Vagina (tissue), 2 donors: ENCODE measurements around the gene STAT2. TPM values are rescaled to one million over a fixed set of nuclear protein-coding genes. Genes with fewer than 3 reads are reported as not detected.
"Not testable (repeated sequence)": the region's sequence is repeated elsewhere in the genome, so short reads cannot be mapped to it uniquely, and the experiment has no call there.

Experiments used
- DNase-seq, 2 donors: peaks; one replicate each; pipeline ENCODE4 v3.0.0-alpha.2; 2017; ENCODE audit errors: extremely low spot score in 2 of 2
- H3K27ac ChIP-seq: fragments of 200-600 bp; sonication (generic); one replicate; pipeline ENCODE4 v1.5.1; 2019
- H3K27me3 ChIP-seq: fragments of 200-600 bp; sonication (generic); one replicate; pipeline ENCODE4 v1.5.1; 2019
- H3K36me3 ChIP-seq, 2 donors: fragments of 200-600 bp; sonication (generic); one replicate each; pipeline ENCODE4 v1.5.1; 2017 to 2019
- H3K4me1 ChIP-seq: fragments of 200-600 bp; sonication (generic); one replicate; pipeline ENCODE4 v1.5.1; 2019
- H3K4me3 ChIP-seq, 2 donors: fragments of 200-600 bp; sonication (generic); 1 replicate in 1 of 2; 2 replicates in 1 of 2; pipeline ENCODE4 v1.5.1; 2016 to 2019
- H3K9me3 ChIP-seq: fragments of 200-600 bp; sonication (generic); one replicate; pipeline ENCODE4 v1.5.1; 2019
- POLR2A ChIP-seq, 2 donors: fragments of 450-650 bp; IDR thresholded peaks; one replicate each; pipeline ENCODE4 v1.6.1; 2017; ENCODE audit warnings: antibody characterized with exemption in 2 of 2, mild to moderate bottlenecking in 2 of 2, moderate library complexity in 2 of 2
- POLR2AphosphoS5 ChIP-seq, 2 donors: sonication (generic); formaldehyde crosslinking; IDR thresholded peaks; one replicate each; pipeline ENCODE4 v1.9.0; 2017; ENCODE audit warnings: antibody characterized with exemption in 2 of 2, mild to moderate bottlenecking in 2 of 2, low read depth in 1 of 2; ENCODE audit not compliant: insufficient read depth in 1 of 2
- intact Hi-C: fragments of 100-400 bp; cut with DNase I; formaldehyde crosslinking; loops from one replicate; pipeline ENCODE4 v1.15.1; 2023
- total RNA-seq: library from RNA; depleted of rRNA; stranded (reverse); fragments of >200 nt; gene quantifications from one replicate; pipeline ENCODE4 v1.2.3, GENCODE V29; 2016
- TF ChIP-seq, protein P1 (sequence below), 3 experiments: fragments of 450-650 bp in 2 of 3; fragments of 200-600 bp in 1 of 3; sonication (generic) in 1 of 3; IDR thresholded peaks; one replicate each; pipeline ENCODE4 v1.5.1; 2017 to 2019; ENCODE audit warnings: antibody characterized with exemption in 3 of 3, mild to moderate bottlenecking in 2 of 3, moderate library complexity in 2 of 3

STAT2 gene
- total RNA-seq: 109 TPM

DNA sequence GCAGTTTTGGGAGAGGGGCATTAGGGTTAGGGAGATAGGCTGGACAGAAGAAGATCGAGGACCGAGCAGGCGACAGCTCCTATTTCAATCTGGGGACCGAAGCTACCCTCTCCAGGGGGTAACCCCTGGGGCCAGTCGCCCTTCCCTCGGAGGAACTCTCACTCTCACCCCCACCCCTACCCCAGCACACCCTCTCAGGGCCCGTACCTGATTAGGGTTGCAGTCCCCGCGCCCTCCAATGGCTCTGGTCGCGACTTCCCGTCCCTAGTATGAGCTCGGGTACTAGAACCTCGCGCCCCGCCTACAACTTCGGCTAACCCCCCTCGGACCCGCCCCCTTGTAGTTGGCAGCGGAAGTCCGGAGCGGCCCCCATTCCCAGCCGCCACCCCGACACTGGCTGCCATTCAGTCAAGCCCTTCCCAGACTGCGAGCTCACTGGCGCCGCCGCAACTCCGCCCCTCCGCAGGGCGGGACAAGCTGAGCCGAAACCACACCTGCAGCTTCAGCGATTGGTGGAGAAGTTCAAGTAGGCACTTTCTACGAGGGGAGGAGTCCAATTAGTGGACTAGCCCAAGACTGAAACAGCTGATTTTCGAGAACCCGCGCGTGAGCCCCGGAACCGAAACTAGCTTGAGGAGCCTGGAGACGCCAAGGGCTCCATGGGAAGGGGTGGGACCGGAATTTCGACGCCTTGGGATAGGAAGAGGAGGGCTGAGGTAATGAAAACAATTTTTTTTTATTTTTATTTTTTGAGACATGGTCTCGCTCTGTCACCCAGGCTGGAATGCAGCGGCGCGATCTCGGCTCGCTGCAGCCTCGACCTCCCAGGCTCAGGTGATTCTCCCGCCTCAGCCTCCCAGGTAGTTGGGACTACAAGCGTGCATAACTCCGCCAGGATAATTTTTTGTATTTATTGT lies at the start of gene STAT2:
TSS of gene STAT2 (minus strand) at position 257 of the 917 bp plus-strand sequence. CDS start 3,536 bp downstream, outside the sequence.
- H3K27ac ChIP-seq: peak within 1 kb of the TSS; percentile 86
- DNase-seq: peak; percentile 100
- H3K4me1 ChIP-seq: peaks cover 25% of the 10 kb centered on the region
- H3K27me3 ChIP-seq: no peaks in the 10 kb centered on the region
- peak within 1 kb of the TSS; percentile 73 to 79 for H3K4me3 ChIP-seq
- intact Hi-C loops: no loop called here
- peaks cover 3 to 14% of the 10 kb centered on the region in 2 donors for H3K36me3 ChIP-seq
- TF ChIP-seq POLR2AphosphoS5 (IDR thresholded peaks at IDR 0.05; ENCODE audit: insufficient read depth in 1 of 2, low read depth in 1 of 2) (peak; percentile 93 to 100), POLR2A (IDR thresholded peaks at IDR 0.05) (peak in 1 of 2 donors; percentile 48)
- TF ChIP-seq, protein P1, sequence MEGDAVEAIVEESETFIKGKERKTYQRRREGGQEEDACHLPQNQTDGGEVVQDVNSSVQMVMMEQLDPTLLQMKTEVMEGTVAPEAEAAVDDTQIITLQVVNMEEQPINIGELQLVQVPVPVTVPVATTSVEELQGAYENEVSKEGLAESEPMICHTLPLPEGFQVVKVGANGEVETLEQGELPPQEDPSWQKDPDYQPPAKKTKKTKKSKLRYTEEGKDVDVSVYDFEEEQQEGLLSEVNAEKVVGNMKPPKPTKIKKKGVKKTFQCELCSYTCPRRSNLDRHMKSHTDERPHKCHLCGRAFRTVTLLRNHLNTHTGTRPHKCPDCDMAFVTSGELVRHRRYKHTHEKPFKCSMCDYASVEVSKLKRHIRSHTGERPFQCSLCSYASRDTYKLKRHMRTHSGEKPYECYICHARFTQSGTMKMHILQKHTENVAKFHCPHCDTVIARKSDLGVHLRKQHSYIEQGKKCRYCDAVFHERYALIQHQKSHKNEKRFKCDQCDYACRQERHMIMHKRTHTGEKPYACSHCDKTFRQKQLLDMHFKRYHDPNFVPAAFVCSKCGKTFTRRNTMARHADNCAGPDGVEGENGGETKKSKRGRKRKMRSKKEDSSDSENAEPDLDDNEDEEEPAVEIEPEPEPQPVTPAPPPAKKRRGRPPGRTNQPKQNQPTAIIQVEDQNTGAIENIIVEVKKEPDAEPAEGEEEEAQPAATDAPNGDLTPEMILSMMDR (IDR thresholded peaks at IDR 0.05): no peak
- H3K9me3 ChIP-seq: no peaks in the 10 kb centered on the region

DNA sequence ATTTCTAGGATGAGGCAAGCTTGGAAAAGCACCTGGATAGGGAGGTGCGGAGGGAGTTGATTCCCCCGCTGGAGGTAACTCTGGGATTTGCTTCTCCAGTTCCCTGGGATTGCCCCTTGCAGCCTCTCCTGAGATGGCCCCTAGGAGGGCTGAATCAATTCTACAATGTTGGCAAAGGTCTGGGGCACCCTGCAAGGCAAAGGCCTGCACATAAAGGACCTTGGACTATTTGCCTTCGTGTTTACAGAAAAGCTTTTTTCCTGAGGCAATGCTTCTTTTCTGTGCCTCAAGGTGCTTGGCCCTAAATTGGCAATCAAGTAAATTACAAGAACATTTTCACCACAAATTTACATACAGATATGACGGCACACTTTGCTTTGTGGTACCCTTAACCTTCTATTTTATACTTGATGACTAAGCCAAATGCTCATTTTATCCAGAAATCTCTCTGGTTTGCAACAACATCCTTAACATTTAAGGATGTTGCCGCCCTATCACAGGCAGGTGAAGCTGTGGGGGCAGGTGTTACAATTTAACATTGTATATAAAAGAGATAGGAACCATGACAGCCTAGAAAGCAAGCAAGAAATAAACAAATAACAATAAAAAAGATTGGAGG lies 49.0 kb upstream of the STAT2 start:
- DNase-seq: no peak
- Histone ChIP-seq H3K27ac (no peak overlapping the region), H3K4me1 (no peaks in the 10 kb centered on the region), H3K36me3 (no peaks in the 10 kb centered on the region), H3K27me3 (no peaks in the 10 kb centered on the region), H3K9me3 (no peaks in the 10 kb centered on the region), H3K4me3 (no peak overlapping the region)
- intact Hi-C loops: no loop called here
- TF ChIP-seq, protein P1 (IDR thresholded peaks at IDR 0.05): no peak
- TF ChIP-seq POLR2AphosphoS5 (IDR thresholded peaks at IDR 0.05; ENCODE audit: insufficient read depth in 1 of 2, low read depth in 1 of 2) (no peak), POLR2A (IDR thresholded peaks at IDR 0.05) (no peak)

DNA sequence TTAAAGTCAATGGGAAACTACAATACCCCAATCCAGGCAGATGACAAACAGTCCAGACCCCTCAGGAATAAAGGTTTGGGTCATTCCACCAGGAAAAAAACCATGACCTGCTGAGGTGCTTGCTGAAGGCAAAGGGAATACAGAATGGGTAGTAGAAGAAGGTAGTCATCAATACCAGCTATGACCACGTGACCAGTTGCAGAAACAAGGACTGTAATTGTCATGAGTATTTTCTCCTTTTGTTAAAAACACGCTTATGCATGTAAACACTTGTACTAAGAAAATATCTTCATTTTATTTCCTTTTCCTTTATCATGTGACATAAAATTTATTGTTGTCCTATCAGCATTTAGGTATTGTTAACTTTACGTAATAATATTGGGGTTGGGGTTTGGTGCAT lies 44.3 kb upstream of the STAT2 start:
- DNase-seq, intact Hi-C loops, H3K9me3 ChIP-seq, H3K4me1 ChIP-seq, H3K27me3 ChIP-seq, H3K27ac ChIP-seq, H3K4me3 ChIP-seq, H3K36me3 ChIP-seq: not testable (repeated sequence)

- DNase-seq, H3K4me1 ChIP-seq, H3K9me3 ChIP-seq, H3K27me3 ChIP-seq, H3K27ac ChIP-seq, H3K4me3 ChIP-seq, H3K36me3 ChIP-seq, intact Hi-C loops: not testable (repeated sequence)
Measured at GRCh38 chr12:56401612-56402011, 41.7 kb upstream of the STAT2 start.

- intact Hi-C loops, DNase-seq, H3K9me3 ChIP-seq, H3K36me3 ChIP-seq, H3K27ac ChIP-seq, H3K27me3 ChIP-seq, H3K4me1 ChIP-seq, H3K4me3 ChIP-seq: not testable (repeated sequence)
Measured at GRCh38 chr12:56401125-56401524, 41.2 kb upstream of the STAT2 start.

GRCh38 chr12:56399466-56399865 lies 39.6 kb upstream of the STAT2 start:
- H3K27ac ChIP-seq, DNase-seq, H3K27me3 ChIP-seq, H3K9me3 ChIP-seq, intact Hi-C loops, H3K36me3 ChIP-seq, H3K4me1 ChIP-seq, H3K4me3 ChIP-seq: not testable (repeated sequence)

DNA sequence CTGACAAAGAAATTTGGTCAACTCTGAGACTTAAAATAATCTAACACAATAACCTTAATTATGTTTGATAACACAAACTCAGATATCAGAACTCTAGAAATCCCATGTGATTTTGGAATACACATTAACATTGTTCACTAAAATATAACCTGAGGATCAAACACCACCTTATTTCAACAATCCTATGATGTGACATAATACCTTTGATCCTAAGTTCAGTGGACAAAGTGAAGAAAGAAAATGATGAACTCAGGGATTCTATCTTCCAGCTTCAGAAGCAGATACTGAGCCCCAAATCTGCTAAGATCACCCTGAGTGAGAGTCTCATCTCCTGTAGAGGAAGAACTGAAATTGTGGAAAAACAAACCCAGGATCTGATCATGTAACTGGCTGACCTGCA lies 38.4 kb upstream of the STAT2 start:
- Histone ChIP-seq H3K36me3 (no peaks in the 10 kb centered on the region), H3K9me3 (no peaks in the 10 kb centered on the region), H3K4me3 (no peak overlapping the region), H3K4me1 (no peaks in the 10 kb centered on the region), H3K27ac (no peak overlapping the region), H3K27me3 (no peaks in the 10 kb centered on the region)
- DNase-seq: no peak
- TF ChIP-seq POLR2AphosphoS5 (IDR thresholded peaks at IDR 0.05; ENCODE audit: insufficient read depth in 1 of 2, low read depth in 1 of 2) (no peak), POLR2A (IDR thresholded peaks at IDR 0.05) (no peak)
- TF ChIP-seq, protein P1 (IDR thresholded peaks at IDR 0.05): no peak
- intact Hi-C loops: no loop called here
